HEK293T (cell line): ENCODE results near the gene GALK2.

Experiments used
- ARNT ChIP-seq: fragments of 450-650 bp; IDR thresholded peaks from 2 replicates; pipeline ENCODE4 v1.6.1; 2017; ENCODE audit warnings: mild to moderate bottlenecking
- BHLHE40 ChIP-seq: fragments of 450-650 bp; IDR thresholded peaks from 2 replicates; pipeline ENCODE4 v1.6.1; 2016; ENCODE audit warnings: mild to moderate bottlenecking, moderate library complexity, borderline replicate concordance
- ELF4 ChIP-seq: fragments of 450-650 bp; IDR thresholded peaks from 2 replicates; pipeline ENCODE4 v1.6.1; 2017; ENCODE audit warnings: antibody characterized with exemption
- FOXA1 ChIP-seq: fragments of 450-650 bp; IDR thresholded peaks from 2 replicates; pipeline ENCODE4 v1.6.1; 2016; ENCODE audit warnings: mild to moderate bottlenecking
- FOXK2 ChIP-seq: fragments of 450-650 bp; IDR thresholded peaks from 2 replicates; pipeline ENCODE4 v1.6.1; 2016; ENCODE audit warnings: mild to moderate bottlenecking
- FOXM1 ChIP-seq: fragments of 450-650 bp; IDR thresholded peaks from 2 replicates; pipeline ENCODE4 v1.6.1; 2017; ENCODE audit warnings: mild to moderate bottlenecking, borderline replicate concordance
- LEF1 ChIP-seq: fragments of 450-650 bp; IDR thresholded peaks from 2 replicates; pipeline ENCODE4 v1.6.1; 2017; ENCODE audit warnings: mild to moderate bottlenecking, borderline replicate concordance
- NFRKB ChIP-seq: fragments of 450-650 bp; IDR thresholded peaks from 2 replicates; pipeline ENCODE4 v1.6.1; 2016; ENCODE audit warnings: mild to moderate bottlenecking, moderate library complexity
- SP1 ChIP-seq: fragments of 450-650 bp; IDR thresholded peaks from 2 replicates; pipeline ENCODE4 v1.6.1; 2017
- SUZ12 ChIP-seq: fragments of 450-650 bp; IDR thresholded peaks from 2 replicates; pipeline ENCODE4 v1.6.1; 2016; ENCODE audit warnings: mild to moderate bottlenecking
- TARDBP ChIP-seq: fragments of 450-650 bp; IDR thresholded peaks from 2 replicates; pipeline ENCODE4 v1.6.1; 2016
- ZNF384 ChIP-seq: fragments of 450-650 bp; IDR thresholded peaks from 2 replicates; pipeline ENCODE4 v1.6.1; 2016
- TF ChIP-seq, protein P1 (sequence below): fragments of 450-650 bp; IDR thresholded peaks from 2 replicates; pipeline ENCODE4 v1.6.1; 2016

DNA sequence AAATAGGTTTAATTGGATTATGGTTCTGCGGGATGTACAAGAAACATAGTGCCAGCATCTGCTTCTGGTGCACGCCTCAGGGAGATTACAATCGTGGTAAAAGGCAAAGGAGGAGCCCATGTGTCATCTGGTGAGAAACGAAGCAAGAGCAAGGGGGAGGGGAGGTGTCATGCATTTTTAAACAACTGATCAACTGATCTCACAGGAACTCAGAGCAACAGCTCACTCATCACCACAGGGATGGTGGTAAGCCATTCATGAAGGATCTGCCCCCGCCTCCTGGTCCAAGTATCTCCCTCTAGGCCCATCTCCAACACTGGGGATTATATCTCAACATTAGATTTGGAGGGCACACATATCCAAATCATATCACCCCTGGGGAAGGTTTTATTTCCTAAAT lies 210.9 kb downstream of the GALK2 start:
- no peak for TF ChIP-seq FOXK2
- TF ChIP-seq SP1 = no peak
- no peak for TF ChIP-seq SUZ12
- no peak for TF ChIP-seq FOXM1
- TF ChIP-seq FOXA1 = no peak
- TF ChIP-seq BHLHE40 = no peak
- TF ChIP-seq LEF1 = no peak
- TF ChIP-seq NFRKB = no peak
- no peak for TF ChIP-seq ARNT
- TF ChIP-seq, protein P1, sequence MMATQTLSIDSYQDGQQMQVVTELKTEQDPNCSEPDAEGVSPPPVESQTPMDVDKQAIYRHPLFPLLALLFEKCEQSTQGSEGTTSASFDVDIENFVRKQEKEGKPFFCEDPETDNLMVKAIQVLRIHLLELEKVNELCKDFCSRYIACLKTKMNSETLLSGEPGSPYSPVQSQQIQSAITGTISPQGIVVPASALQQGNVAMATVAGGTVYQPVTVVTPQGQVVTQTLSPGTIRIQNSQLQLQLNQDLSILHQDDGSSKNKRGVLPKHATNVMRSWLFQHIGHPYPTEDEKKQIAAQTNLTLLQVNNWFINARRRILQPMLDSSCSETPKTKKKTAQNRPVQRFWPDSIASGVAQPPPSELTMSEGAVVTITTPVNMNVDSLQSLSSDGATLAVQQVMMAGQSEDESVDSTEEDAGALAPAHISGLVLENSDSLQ = no peak
- TF ChIP-seq ELF4 = no peak
- TF ChIP-seq ZNF384 = no peak
- no peak for TF ChIP-seq TARDBP
